Measurements from ENCODE around the gene OR5D18. TPM values are rescaled to one million over a fixed set of nuclear protein-coding genes. Genes with fewer than 3 reads are reported as not detected.

OR5D18 gene
- total and polyA plus RNA-seq, 12 donors = not detected

GRCh38 chr11:55838452-55838851 lies 19.0 kb downstream of the OR5D18 start, which contains the start of gene OR5D16:
Gene OR5D16 (plus strand): TSS chr11:55838752. CDS start chr11:55838752, 0 bp downstream.
- H3K27ac ChIP-seq = no peak within 1 kb of the TSS
- H3K36me3 ChIP-seq = no peaks in the 10 kb centered on the region
- peaks cover 0 to 52% (median 0%) of the 10 kb centered on the region in 11 donors for H3K9me3 ChIP-seq
- H3K4me3 ChIP-seq = no peak within 1 kb of the TSS
- ATAC-seq (no peak), DNase-seq (no peak)
- intact Hi-C loops (cut with DNase I) = no loop called here
- TF ChIP-seq CTCF (IDR thresholded peaks at IDR 0.05) = no peak
- no peaks in the 10 kb centered on the region for H3K27me3 ChIP-seq
- 26% methylated on average over 3 of the region's 3 CpGs for WGBS, 2 donors
- no peaks in the 10 kb centered on the region for H3K4me1 ChIP-seq

DNA sequence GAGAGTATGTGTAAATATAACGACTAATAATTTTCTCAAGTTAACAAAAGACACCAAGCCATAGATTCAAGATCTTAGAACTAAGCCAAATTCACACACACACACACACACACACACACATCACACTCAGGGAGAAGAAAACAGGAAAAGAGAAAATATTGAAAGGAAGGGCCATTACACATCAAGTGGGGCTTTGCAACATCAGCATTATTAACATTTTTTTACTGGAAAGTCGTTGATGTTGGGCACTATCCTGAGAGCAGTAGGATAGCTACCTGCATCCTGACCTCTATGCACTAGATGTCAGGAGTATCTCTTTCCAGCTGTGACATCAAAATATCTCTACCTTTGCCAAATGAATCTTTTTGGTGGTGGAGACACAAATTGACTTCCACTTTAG lies 28.0 kb downstream of the OR5D18 start:
- H3K4me3 ChIP-seq = no peak overlapping the region
- no peaks in the 10 kb centered on the region for H3K27me3 ChIP-seq
- 36 to 41% methylated on average over 2 of the region's 2 CpGs for WGBS, 2 donors
- DNase-seq (no peak), ATAC-seq (no peak)
- no peaks in the 10 kb centered on the region for H3K36me3 ChIP-seq
- peaks cover 0 to 6% (median 0%) of the 10 kb centered on the region in 11 donors for H3K9me3 ChIP-seq
- H3K4me1 ChIP-seq = no peaks in the 10 kb centered on the region
- intact Hi-C loops (cut with DNase I) = no loop called here
- no peak overlapping the region for H3K27ac ChIP-seq
- no peak for TF ChIP-seq CTCF (IDR thresholded peaks at IDR 0.05)

GRCh38 chr11:55849037-55849436 lies 29.6 kb downstream of the OR5D18 start:
- Histone ChIP-seq H3K36me3 (no peaks in the 10 kb centered on the region), H3K4me1 (no peaks in the 10 kb centered on the region), H3K27ac (no peak overlapping the region), H3K9me3 (no peaks in the 10 kb centered on the region), H3K27me3 (no peaks in the 10 kb centered on the region), H3K4me3 (no peak overlapping the region)
- DNase-seq = no peak
- TF ChIP-seq CTCF (IDR thresholded peaks at IDR 0.05) = no peak
- intact Hi-C loops (cut with DNase I) = no loop called here
- no peak for ATAC-seq

- intact Hi-C loops (cut with DNase I) = no loop called here
- no peak for TF ChIP-seq CTCF (IDR thresholded peaks at IDR 0.05)
- ATAC-seq (no peak), DNase-seq (no peak)
- Histone ChIP-seq H3K27ac (no peak overlapping the region), H3K36me3 (no peaks in the 10 kb centered on the region), H3K9me3 (no peaks in the 10 kb centered on the region), H3K4me3 (no peak overlapping the region), H3K27me3 (no peaks in the 10 kb centered on the region), H3K4me1 (no peaks in the 10 kb centered on the region)
- 68 to 73% methylated on average over 1 of the region's 1 CpG for WGBS, 2 donors
Observed at GRCh38 chr11:55852141-55852540, 32.7 kb downstream of the OR5D18 start.
